Measurements from ENCODE around the gene CXCL16. TPM values are rescaled to one million over a fixed set of nuclear protein-coding genes. Genes with fewer than 3 reads are reported as not detected.
"Not testable (repeated sequence)": the region's sequence is repeated elsewhere in the genome, so short reads cannot be mapped to it uniquely, and the experiment has no call there.

The CXCL16 gene
- total RNA-seq, 4 donors from 2014 or later = 1.2 to 2.1 (median 1.4) TPM

- TF ChIP-seq POLR2A (IDR thresholded peaks at IDR 0.05) (no peak), CTCF (IDR thresholded peaks at IDR 0.05 in 4 of 5, conservative IDR thresholded peaks at IDR 0.05 in 1 of 5) (no peak)
- in situ Hi-C loops (cut with MboI; ENCODE audit: low sequenced_read_pairs in 4 of 4) = no loop called here
- H3K9me3 ChIP-seq = no peaks in the 10 kb centered on the region
- no peak overlapping the region for H3K4me3 ChIP-seq
- H3K27me3 ChIP-seq = no peaks in the 10 kb centered on the region
- intact Hi-C loops (cut with DNase I; ENCODE audit: low total_unique reads) = no loop called here
- H3K4me1 ChIP-seq = peaks cover 17 to 22% of the 10 kb centered on the region in 2 donors
- H3K36me3 ChIP-seq = no peaks in the 10 kb centered on the region
- ATAC-seq (no peak), DNase-seq (no peak)
- no peak overlapping the region for H3K27ac ChIP-seq
These were observed 31.3 kb downstream of the CXCL16 start for GRCh38 chr17:4708436-4708835.

- peaks cover 17 to 21% of the 10 kb centered on the region in 2 donors for H3K4me1 ChIP-seq
- no peak for DNase-seq
- in situ Hi-C loops (cut with MboI; ENCODE audit: low sequenced_read_pairs in 4 of 4) (no loop called here), intact Hi-C loops (cut with DNase I; ENCODE audit: low total_unique reads) (no loop called here)
- H3K9me3 ChIP-seq = no peaks in the 10 kb centered on the region
- no peak for TF ChIP-seq CTCF (IDR thresholded peaks at IDR 0.05 in 4 of 5, conservative IDR thresholded peaks at IDR 0.05 in 1 of 5)
- TF ChIP-seq POLR2A (IDR thresholded peaks at IDR 0.05) = no peak
- H3K36me3 ChIP-seq = no peaks in the 10 kb centered on the region
- H3K27ac ChIP-seq = no peak overlapping the region
- no peak overlapping the region for H3K4me3 ChIP-seq
- no peak for ATAC-seq
- no peaks in the 10 kb centered on the region for H3K27me3 ChIP-seq
These were observed 33.6 kb downstream of the CXCL16 start for GRCh38 chr17:4706121-4706520.

- H3K36me3 ChIP-seq = no peaks in the 10 kb centered on the region
- in situ Hi-C loops (cut with MboI; ENCODE audit: low sequenced_read_pairs in 4 of 4) (no loop called here), intact Hi-C loops (cut with DNase I; ENCODE audit: low total_unique reads) (no loop called here)
- no peak for TF ChIP-seq POLR2A (IDR thresholded peaks at IDR 0.05)
- no peak for TF ChIP-seq CTCF (IDR thresholded peaks at IDR 0.05 in 4 of 5, conservative IDR thresholded peaks at IDR 0.05 in 1 of 5)
- no peaks in the 10 kb centered on the region for H3K9me3 ChIP-seq
- H3K4me1 ChIP-seq = peaks cover 13 to 15% of the 10 kb centered on the region in 2 donors
- no peak overlapping the region for H3K27ac ChIP-seq
- no peak for ATAC-seq
- no peak for DNase-seq
- H3K4me3 ChIP-seq = no peak overlapping the region
- H3K27me3 ChIP-seq = no peaks in the 10 kb centered on the region
These were observed 34.7 kb downstream of the CXCL16 start for GRCh38 chr17:4704991-4705390.

- Histone ChIP-seq H3K4me1 (peaks cover 13 to 15% of the 10 kb centered on the region in 2 donors), H3K27ac (peak overlapping the region; percentile 77 to 79 (median 78)), H3K4me3 (peak overlapping the region; percentile 80 to 99 (median 88))
- DNase-seq; H3K9me3 ChIP-seq; in situ Hi-C loops (cut with MboI; ENCODE audit: low sequenced_read_pairs in 4 of 4); intact Hi-C loops (cut with DNase I; ENCODE audit: low total_unique reads); ATAC-seq; H3K36me3 ChIP-seq; H3K27me3 ChIP-seq: not testable (repeated sequence)
These were observed 35.2 kb downstream of the CXCL16 start for GRCh38 chr17:4704574-4704907.

GRCh38 chr17:4703330-4703691 is 36.4 kb downstream of the CXCL16 start:
- ATAC-seq (no peak), DNase-seq (no peak)
- peak overlapping the region; percentile 80 to 99 (median 88) for H3K4me3 ChIP-seq
- intact Hi-C loops (cut with DNase I; ENCODE audit: low total_unique reads) (no loop called here), in situ Hi-C loops (cut with MboI; ENCODE audit: low sequenced_read_pairs in 4 of 4) (no loop called here)
- H3K9me3 ChIP-seq = no peaks in the 10 kb centered on the region
- TF ChIP-seq CTCF (IDR thresholded peaks at IDR 0.05 in 4 of 5, conservative IDR thresholded peaks at IDR 0.05 in 1 of 5) (no peak), POLR2A (IDR thresholded peaks at IDR 0.05) (no peak)
- H3K27ac ChIP-seq = peak overlapping the region; percentile 77 to 79 (median 78)
- no peaks in the 10 kb centered on the region for H3K36me3 ChIP-seq
- H3K27me3 ChIP-seq = no peaks in the 10 kb centered on the region
- peaks cover 13 to 15% of the 10 kb centered on the region in 2 donors for H3K4me1 ChIP-seq

All from gastrocnemius medialis (tissue), 4 donors.